ENCODE data around the gene H6PD.

The H6PD gene

DNA sequence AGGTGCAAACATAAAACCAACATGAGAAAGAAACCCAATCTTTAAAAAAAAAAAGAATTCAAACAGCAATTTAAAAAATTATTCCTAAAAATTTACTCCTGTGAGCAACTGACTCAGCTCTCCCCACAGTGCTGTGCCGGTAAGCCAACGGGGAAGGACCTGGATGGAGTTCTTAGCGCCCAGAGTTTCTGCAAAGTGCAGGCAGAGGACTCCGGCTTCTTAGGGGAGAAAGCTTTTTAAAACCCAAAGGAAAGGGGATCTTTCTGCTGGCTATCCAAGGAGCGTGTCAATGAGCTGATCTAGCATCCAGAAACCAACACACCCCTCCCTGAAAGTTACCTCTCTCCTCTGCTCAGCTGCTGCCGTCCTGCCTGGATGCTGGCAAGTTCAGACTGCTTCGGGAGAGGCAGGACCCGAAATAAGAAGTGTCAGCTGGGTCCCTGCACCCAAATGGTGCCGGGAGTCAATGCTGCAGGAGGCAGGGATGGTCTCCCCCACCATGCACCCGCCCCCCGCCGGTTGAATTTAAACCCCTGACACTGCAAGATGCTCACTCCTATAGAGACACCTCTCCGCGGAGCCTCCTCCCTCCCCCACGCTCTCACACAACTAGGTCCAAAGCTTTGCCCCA lies 32.2 kb upstream of the H6PD start:
- intact Hi-C loops (cut with DNase I), result no loop called here
- peak in 9 of 42 donors; percentile 17 to 59 (median 40) for DNase-seq

DNA sequence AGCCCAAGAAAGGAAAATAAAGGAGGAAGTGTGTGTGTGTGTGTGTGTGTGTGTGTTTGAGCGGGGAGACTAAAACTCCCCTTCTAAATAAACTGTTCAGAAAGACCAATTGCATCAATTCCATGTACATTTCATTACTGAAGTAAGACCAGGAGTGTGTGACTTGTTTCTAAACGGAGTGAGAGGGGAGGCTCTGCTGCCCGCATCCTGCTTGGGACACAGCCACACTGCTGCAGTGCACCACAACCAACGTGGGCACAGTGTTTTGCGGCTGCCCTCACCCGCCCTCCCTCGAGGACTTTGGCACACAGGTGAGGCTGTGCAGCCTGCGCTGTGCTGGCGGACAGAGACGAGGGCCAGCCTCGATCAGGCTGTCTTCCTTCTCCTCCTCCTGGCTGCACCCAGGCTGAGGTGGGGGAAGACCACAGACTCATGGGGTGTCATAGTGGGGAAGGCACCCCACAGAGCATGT lies 31.0 kb upstream of the H6PD start:
- intact Hi-C loops (cut with DNase I), result no loop called here
- no peak for DNase-seq

DNA sequence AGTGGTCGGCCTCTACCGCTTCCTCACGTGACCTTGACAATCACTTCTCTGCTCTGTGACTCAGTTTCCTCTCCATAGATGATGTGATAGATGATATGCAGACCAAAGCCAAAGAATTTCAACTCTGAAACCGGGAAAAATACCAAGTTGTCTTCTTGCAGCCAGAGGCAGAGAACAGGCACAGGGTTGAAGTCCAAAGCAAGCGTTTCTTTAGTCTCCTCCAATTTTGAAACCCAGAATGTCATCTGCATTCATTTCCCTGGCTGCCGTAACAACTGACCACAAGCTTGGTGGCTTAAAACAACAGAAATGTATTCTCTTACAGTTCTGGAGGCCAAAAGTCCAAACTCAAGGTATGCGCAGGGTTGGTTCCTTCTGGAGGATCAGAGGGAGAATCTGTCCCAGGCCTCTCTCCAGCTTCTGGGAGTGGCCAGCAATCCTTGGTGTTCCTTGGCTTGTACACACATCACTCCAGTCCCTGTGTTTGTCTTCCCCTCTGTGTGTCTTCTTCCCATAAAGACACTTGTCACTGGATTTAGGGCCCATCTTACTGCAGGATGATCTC lies 30.3 kb upstream of the H6PD start:
- DNase-seq, result no peak
- intact Hi-C loops (cut with DNase I), result no loop called here

DNA sequence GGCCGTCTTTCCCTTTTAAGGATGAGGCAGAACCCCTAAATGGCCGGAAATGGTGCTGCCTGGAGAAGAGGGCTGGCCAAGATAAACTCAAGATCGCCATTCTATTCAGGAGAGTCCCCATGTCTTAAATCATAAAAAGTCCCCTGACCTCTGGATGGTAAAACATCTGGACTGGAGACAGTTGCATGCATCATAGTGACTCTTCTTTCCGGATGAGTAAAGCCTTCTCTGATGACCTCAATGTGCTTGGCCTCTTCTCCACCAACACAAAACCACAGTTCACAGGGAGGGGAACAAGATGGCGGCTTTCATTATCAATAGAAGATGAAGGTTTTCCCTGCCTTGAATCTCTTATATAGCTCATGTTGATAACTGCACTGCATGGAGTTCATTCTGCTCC lies 27.5 kb upstream of the H6PD start:
- intact Hi-C loops (cut with DNase I), result no loop called here
- no peak for DNase-seq

DNA sequence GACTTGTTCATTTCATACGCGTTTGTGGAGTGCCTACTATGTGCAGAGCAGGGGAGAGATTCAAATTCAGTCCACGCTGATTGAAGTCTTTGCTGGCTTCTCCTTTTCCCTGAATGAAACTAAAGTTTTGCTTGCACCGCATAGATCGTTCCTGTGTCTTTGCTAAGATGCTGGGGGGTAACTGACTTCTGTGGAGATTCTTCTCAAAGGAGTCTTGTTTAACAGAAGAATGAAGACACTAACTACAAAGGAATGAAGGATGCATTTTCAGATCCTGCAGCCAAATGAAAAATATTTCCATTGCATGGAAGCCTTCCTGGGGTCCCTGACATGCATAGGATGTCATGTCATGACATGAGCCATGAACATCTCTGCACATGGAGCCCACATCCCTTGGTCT lies 26.9 kb upstream of the H6PD start:
- DNase-seq, result no peak
- intact Hi-C loops (cut with DNase I), result no loop called here

DNA sequence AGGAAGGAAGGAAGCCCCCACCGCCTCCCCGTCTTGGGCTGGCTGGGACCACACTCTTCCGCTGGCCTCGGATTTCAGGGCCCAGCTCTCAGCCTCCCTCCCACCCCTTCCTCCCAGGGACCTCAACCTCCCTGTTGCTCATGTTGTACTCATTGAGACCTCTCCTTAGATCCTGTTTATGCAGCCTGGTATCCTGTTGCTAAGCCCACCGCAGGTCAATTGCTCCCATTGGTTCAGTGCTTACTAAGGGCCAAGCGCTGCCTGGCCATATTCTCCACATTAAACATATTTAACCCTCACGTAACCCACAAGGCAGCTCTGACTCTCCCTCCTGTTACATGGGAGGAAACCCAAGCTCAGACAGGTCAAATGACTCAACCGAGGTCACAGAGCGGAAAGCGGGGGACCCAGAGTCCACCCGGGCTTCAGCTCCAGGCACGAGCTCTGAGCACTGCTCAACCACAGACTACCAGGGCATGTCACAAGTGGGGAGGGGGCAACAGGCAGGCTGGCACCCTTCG lies 23.2 kb upstream of the H6PD start:
- intact Hi-C loops (cut with DNase I), result no loop called here
- DNase-seq, result no peak

DNA sequence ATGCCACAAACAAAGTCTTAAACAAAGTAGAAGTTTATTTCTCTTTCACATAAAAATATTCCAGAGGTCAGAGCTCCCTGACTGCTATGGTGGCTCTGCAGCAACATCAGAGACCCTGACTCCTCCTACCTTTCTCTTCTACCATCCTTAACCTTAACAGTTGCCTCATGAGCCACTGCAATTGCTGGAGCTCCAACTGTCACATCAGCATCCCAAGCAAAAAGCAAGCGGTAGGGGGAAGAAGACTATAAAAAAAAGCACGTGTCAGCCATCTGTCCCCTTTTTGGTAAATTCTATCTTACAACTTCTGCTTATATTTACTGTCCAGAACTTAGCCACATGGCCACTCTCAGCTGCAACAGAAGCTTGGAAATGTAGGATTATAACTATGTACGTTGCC lies 21.8 kb upstream of the H6PD start:
- intact Hi-C loops (cut with DNase I), result no loop called here
- DNase-seq, result no peak

DNA sequence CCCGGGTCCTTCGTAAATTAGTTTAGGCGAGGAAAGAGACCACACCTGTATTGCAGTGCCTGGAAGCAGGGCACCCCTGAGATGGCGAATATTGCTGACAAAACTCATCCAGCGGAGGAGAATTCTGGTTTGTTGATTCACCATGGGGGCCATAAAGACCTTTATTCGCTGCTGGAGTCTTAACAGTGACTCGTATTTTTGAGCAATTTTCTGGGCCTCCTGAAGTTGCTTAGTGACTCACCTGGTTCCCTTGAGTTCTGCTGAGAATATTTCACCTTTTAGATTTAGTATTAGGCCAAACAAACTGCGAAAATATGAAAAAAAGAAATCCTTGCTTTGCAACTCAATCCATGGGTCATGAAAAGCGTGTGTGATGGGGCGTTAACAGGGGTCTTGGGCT lies 20.6 kb upstream of the H6PD start:
- DNase-seq, result no peak

DNA sequence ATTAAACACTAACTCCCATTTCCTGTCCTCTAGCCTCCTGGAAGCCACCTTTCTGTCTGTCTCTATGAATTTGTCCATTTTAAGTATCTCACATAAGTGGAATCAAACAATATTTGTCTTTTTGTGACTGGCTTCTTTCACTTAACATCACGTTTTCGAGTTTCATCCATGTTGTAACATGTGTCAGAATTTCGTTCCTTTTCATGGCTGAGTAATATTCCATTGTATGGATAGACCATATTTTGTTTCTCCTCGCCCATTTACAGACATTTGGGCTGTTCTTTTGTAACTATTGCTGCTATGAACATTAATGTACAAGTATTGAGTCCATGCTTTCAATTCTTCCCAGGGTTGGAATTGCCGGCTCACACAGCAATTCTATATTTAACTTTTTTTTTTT lies 15.7 kb upstream of the H6PD start:
- intact Hi-C loops (cut with DNase I), result no loop called here
- DNase-seq, result no peak

More for the DNA sequence above, 20.6 kb upstream of the H6PD start:
- intact Hi-C loops (cut with DNase I), result no loop called here

DNA sequence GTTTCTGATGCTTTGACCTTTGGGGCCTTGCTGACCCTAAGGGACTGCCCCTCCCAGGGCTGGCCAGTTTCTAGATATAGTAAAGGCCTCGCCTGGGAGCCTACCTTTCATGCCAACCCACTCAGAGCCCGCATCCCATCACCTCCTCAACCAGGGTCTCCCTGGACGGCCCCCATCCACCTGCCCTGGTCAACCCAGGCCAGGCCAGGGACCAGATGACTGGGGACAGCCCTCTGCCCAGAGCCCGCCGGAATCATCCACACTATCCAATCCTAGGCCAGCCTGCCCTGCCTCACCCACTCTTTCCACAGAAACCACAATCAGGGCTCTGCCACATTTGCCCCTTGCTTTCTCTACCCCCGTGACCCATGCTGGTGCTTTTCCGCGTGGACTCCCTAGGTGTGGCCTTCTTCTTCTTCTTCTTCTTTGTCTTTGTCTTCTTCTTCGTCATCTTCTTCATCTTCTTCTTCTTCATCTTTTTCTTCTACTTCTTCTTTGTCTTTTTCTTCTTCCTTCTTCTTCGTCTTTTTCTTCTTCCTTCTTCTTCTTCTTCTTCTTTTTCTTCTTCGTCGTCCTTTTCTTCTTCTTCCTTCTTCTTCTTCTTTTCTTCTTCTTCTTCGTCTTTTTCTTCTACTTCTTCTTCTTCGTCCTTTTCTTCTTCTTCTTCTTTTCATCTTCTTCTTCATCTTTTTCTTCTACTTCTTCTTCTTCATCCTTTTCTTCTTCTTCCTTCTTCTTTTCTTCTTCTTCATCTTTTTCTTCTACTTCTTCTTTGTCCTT lies 11.5 kb upstream of the H6PD start:
- intact Hi-C loops (cut with DNase I), result no loop called here
- no peak for DNase-seq

DNA sequence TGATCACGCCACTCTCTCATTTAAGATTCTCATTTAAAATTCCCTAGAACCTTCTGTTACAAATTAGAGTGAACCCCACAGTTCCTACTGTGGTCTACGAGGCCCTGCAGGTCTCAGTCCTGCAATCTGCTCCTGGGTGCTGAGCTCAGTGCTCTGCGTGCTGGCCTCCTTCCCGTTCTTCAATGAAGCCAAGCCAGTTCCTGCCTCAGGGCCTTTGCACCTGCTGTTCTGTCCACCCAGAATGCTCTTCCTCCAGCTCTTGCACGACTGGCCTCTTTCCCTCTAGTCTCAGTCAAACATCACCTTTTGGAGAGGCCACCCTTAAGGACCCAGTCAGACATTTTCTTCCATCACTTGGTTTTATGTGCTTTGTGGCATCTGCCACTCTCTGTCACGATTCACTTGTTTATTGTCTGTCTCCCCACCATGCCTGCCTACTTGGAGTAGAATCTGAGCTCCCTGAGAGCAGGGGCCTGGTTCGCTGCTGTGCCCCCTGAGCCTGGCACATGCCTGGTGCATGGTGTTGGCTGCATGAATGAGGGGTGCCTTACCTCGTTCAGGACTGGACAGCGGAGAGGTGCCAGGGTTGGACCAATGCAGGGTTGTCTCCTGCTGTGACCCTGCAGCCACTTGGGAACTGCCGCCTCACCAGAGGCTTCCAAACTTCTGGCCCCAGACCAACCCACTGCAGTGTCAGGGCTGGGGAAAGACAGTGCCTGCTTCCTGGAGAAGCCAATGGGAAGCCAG lies 9.7 kb upstream of the H6PD start:
- intact Hi-C loops (cut with DNase I), result no loop called here
- DNase-seq, result no peak

DNA sequence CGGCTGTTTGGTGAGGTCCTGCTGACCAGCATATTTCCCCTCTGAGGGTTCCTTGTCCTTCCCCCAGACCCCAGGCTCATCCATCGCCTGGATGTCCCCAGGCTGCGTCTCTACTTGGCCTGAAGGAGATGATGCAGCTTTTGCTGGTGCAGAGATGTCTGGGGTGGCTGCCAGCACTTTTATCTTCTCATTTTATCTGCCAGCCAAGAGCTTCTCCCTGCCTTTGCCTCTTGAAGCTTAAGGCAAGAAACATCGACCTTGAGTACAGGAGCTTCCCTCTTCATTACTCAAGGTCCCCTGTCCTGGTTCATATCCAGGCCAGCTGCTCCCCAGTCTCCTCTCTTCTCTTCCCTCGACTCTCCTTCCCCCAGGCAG lies 9.2 kb upstream of the H6PD start:
- intact Hi-C loops (cut with DNase I), result no loop called here
- no peak for DNase-seq

DNA sequence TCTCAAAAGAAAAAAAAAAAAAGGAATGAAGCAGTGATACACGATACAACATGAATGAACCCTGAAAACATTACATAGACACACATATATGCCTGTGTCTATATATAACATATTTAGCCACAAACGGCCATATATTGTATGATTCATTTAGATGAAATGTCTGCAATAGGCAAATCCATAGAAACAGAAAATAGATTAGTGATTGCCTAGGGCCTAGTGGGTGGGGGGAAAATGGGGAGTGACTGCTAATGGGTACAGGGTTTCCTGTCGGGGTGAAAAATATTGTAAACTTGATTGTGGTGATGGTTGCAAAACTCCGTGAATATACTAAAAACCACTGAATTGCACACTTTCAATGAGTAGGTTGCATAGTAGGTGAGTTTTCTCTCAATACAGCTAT lies 6.0 kb upstream of the H6PD start:
- intact Hi-C loops (cut with DNase I), result no loop called here
- no peak for DNase-seq

DNA sequence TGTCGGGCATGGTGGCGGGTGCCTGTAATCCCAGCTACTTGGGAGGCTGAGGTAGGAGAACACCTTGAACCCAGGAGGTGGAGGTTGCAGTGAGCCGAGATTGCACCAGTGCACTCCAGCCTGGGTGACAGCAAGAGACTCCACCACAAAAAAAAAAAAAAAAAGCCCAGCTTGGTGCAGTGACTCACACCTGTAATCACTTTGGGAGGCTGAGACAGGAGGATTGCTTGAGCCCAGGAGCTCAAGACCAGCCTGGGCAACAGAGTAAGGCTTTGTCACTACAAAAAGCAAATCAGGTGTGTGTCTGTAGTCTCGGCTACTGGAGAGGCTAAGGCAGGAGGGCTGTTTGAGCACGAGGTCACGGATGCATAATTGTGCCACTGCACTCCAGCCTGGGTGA lies 5.0 kb upstream of the H6PD start:
- intact Hi-C loops (cut with DNase I), result no loop called here
- DNase-seq, result no peak

DNA sequence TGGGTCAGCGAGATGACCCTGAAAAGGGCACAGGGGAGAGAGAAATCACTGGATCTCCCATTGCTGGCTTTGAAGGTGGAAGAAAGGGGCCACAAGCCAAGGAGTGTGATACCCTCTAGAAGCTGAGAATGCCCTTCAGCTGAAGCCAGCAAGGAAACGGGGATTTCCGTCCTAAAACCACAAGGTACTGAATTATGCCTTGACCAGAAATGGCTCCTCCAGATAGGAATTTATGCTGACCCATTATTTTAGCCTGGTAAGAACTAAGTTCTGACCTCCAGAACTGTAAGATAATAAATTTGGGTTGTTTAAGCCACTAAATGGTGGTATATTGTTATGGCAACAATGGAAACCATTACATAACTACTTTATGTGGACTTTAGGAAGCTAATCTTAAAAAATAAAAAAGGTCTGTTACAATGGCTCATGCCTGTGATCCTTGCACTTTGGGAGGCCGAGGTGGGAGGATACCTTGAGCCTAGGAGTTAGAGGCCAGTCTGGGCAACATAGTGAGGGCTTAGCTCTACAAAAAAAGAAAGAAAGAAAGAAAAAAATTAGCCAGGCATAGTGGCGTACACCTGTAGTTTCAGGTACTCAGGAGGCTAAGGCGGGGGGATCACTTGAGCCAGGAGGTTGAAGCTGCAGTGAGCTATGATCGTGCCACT lies 3.6 kb upstream of the H6PD start:
- DNase-seq, result no peak
- intact Hi-C loops (cut with DNase I), result no loop called here

DNA sequence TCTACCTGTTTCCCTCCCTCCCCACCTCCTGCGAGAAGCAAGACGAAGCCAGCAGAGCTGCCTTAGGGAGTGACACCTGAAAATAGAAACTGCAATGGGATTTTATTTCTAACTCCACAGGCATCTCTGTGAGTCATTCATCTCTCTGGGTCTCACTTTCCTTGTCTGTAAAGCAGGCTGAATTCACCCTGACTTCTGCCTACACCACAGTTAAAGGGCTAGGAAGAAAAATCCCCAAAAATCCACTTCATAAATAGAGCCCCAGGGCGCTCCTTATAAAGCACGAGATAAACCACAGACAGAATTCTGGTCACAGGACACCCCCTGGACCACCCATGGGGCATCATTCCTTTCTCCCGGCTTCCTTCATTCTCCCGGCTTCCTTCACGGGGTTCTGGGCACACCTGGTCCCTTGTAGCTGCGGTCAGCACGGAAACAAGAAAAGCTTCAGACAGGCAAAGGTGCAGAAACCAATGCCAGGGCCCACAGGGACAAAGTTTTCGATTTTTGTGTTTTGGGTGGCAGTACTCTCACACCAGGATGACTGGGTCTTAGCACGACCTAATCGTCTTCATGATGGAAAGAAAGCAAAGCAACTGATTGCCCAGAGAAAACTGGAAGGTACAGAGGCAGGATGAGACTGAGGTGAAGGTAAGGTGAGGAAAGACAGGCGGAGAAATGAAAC lies 2.8 kb upstream of the H6PD start:
- peak in 13 of 42 donors; percentile 29 to 81 (median 56) for DNase-seq
- intact Hi-C loops (cut with DNase I), result no loop called here

DNA sequence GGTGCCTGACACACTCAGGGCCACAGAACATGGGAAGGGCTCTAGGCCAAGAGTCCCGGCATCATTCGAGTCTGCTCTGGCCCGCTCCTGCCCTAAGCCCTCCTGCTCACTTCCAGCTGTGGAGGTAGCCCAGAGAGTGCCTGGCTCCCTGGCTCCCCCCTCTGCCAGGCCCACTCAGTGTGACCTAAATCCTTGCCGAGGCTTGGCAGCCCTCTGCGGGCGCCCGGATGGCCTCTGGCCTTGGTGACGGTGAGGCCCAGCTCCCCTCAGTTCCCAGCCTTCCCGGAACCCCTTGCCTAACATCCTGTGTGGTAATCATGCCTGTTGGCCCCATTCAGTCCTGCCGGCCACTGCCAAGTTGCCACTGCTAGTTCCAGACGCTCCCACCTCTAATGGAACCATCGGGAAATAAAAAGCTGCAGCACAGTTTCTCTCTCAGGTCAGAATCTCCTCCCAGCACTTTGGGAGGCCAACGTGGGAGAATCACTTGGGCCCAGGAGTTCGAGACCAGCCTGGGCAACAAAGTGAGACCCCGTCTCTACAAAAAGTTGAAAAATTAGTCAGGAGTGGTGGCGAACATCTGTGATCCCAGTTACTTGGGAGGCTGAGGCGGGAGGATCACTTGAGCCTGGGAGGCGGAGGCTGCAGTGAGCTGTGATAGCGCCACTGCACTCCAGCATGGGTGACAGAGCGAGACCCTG lies 1.2 kb upstream of the H6PD start:
- intact Hi-C loops (cut with DNase I), result no loop called here
- DNase-seq, result peak in 34 of 42 donors; percentile 30 to 87 (median 60)

DNA sequence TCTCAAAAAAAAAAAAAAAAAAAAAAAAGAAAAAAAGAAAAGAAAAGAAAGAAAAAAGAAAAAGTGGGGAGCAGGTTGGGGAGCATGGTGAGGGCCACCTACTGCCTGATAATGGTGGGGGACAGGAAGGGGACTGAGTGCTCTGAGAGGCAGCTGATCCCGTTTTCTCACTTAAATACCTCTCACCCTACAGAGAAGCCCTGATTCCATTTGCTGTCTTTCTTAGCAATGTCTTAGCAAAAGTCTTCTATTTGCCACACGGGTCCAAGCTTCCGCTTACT lies 692 bp upstream of the H6PD start:
- intact Hi-C loops (cut with DNase I), result no loop called here
- DNase-seq, result no peak
